GM12878 (cell line): ENCODE measurements around the gene BRI3BP. TPM values are rescaled to one million over a fixed set of nuclear protein-coding genes. Genes with fewer than 3 reads are reported as not detected.

Experiments used
- ATAC-seq: fragments of 200-7000 bp; cut with Tn5 transposase; 3 replicates; pipeline ENCODE4 v1.9.1; 2020; ENCODE audit warnings: mild to moderate bottlenecking, moderate library complexity
- BruUV-seq: library from RNA; stranded (reverse); fragments of 400-500 nt; replicated peaks from 2 replicates; lab custom pipeline; 2021; lab: Mats Ljungman, UMichigan
- CTCF ChIA-PET: fragments of 300-600 bp; sonication (Branson Sonifier 250); formaldehyde crosslinking; extraction: SDS; loops from one replicate; lab custom pipeline; 2021; ENCODE audit warnings: inconsistent platforms; lab: Yijun Ruan, JAX
- POLR2A ChIA-PET: fragments of 350-600 bp; formaldehyde crosslinking; extraction: SDS; loops from one replicate; lab custom pipeline; 2021; ENCODE audit warnings: inconsistent platforms; lab: Charles Lee
- RAD21 ChIA-PET: fragments of 300-600 bp; sonication (Branson Sonifier 250); formaldehyde crosslinking; loops from one replicate; lab custom pipeline; 2023; ENCODE audit warnings: antibody characterized with exemption; ENCODE audit not compliant: unreplicated experiment; lab: Charles Lee
- SMC1A ChIA-PET: fragments of 300-600 bp; sonication (Branson Sonifier 250); formaldehyde crosslinking; loops from one replicate; lab custom pipeline; 2023; ENCODE audit not compliant: unreplicated experiment, uncharacterized antibody; lab: Charles Lee
- DNase-seq: peaks from one replicate; pipeline ENCODE4 v3.0.0-alpha.2; 2011; ENCODE audit warnings: low read depth, low spot score
- FAIRE-seq: peaks from 3 replicates; lab custom pipeline; 2011; peaks lifted over from hg19 to GRCh38; lab: Jason Lieb, UNC
- H2AFZ ChIP-seq: 2 replicates; pipeline ENCODE4 v1.6.0; 2011; ENCODE audit warnings: low read depth, low read length, control low read depth; ENCODE audit not compliant: control insufficient read depth
- H3K27ac ChIP-seq: 2 replicates; pipeline ENCODE4 v1.5.1; 2011; ENCODE audit warnings: control low read depth; ENCODE audit not compliant: control insufficient read depth, insufficient read depth
- H3K27me3 ChIP-seq, 2 experiments: replicated peaks in 1 of 2; 2 replicates each; pipeline versions ENCODE4 v1.6.0 to v1.6.1; 2011; ENCODE audit warnings: low read length in 1 of 2; ENCODE audit not compliant: control insufficient read depth in 2 of 2, insufficient read depth in 2 of 2
- H3K36me3 ChIP-seq, 2 experiments: 2 replicates each; pipeline ENCODE4 v1.5.1; 2011; ENCODE audit warnings: low read length in 1 of 2; ENCODE audit not compliant: control insufficient read depth in 2 of 2, insufficient read depth in 2 of 2
- H3K4me1 ChIP-seq: 2 replicates; pipeline ENCODE4 v1.6.1; 2011; ENCODE audit warnings: mild to moderate bottlenecking, low read length, moderate library complexity, mixed read lengths; ENCODE audit not compliant: control insufficient read depth, insufficient read depth
- H3K4me2 ChIP-seq: 2 replicates; pipeline ENCODE4 v1.6.0; 2011; ENCODE audit warnings: control low read depth; ENCODE audit not compliant: control insufficient read depth, insufficient read depth
- H3K4me3 ChIP-seq: fragments of 200-600 bp; sonication (generic); 2 replicates; pipeline ENCODE4 v1.5.1; 2016
- H3K79me2 ChIP-seq: 2 replicates; pipeline ENCODE4 v1.6.0; 2011; ENCODE audit warnings: low read length; ENCODE audit not compliant: control insufficient read depth, insufficient read depth
- H3K9ac ChIP-seq: 2 replicates; pipeline ENCODE4 v1.8.0; 2011; ENCODE audit warnings: low read length, control low read depth, mixed read lengths; ENCODE audit not compliant: control insufficient read depth, insufficient read depth
- H3K9me3 ChIP-seq: replicated peaks from 3 replicates; pipeline ENCODE4 v1.5.1; 2011; ENCODE audit warnings: mild to moderate bottlenecking, low read length; ENCODE audit not compliant: control insufficient read depth, insufficient read depth
- H4K20me1 ChIP-seq: 2 replicates; pipeline ENCODE4 v1.6.0; 2011; ENCODE audit not compliant: control insufficient read depth, insufficient read depth
- HDAC6 ChIP-seq: fragments of 200-600 bp; sonication (generic); IDR thresholded peaks from one replicate; pipeline ENCODE4 v1.8.0; 2017; ENCODE audit warnings: antibody characterized with exemption; ENCODE audit not compliant: unreplicated experiment
- HSF1 ChIP-seq: fragments of 150-350 bp; IDR thresholded peaks from 2 replicates; pipeline ENCODE4 v1.6.1; 2014; ENCODE audit warnings: mild to moderate bottlenecking, low read depth, low read length
- IRF3 ChIP-seq: fragments of 450-650 bp; IDR thresholded peaks from 2 replicates; pipeline ENCODE4 v1.6.1; 2014; ENCODE audit warnings: mild to moderate bottlenecking
- MTA2 ChIP-seq: fragments of 450-650 bp; IDR thresholded peaks from 2 replicates; pipeline ENCODE4 v1.6.1; 2016; ENCODE audit warnings: low read depth, mild to moderate bottlenecking, moderate library complexity
- NBN ChIP-seq: fragments of 450-650 bp; IDR thresholded peaks from 2 replicates; pipeline ENCODE4 v1.6.1; 2016
- ZNF274 ChIP-seq: IDR thresholded peaks from one replicate; pipeline ENCODE4 v1.8.0; 2011; ENCODE audit not compliant: insufficient read length, insufficient read depth
- WGBS: methylation state at CpG from one replicate; pipeline ENCODE4 v1.1.6; 2016; ENCODE audit warnings: low lambda C conversion rate; ENCODE audit not compliant: insufficient replicate concordance, insufficient coverage; ENCODE audit errors: missing lambda C conversion rate; 5-methylcytosine and 5-hydroxymethylcytosine counted together
- in situ Hi-C: fragments of 300-500 bp; cut with MboI; formaldehyde crosslinking; loops from 9 replicates; pipeline ENCODE4 v1.14.3; 2018; ENCODE audit warnings: mixed read lengths
- intact Hi-C: fragments of 100-400 bp; cut with micrococcal nuclease; formaldehyde crosslinking; loops from one replicate; pipeline ENCODE4 v1.14.2; 2022; ENCODE audit not compliant: unreplicated experiment
- polyA plus RNA-seq, 11 experiments: library from polyadenylated mRNA; depleted of rRNA in 4 of 11; unstranded in 6 of 11; stranded (reverse) in 5 of 11; fragments of >200 nt; fragmentation: Nextera tagmentation in 4 of 11; fragmentation: Illumina TruSeq in 1 of 11; extraction: Ambion mirVana in 4 of 11; extraction: Trizol in 1 of 11; gene quantifications; 1 replicate in 1 of 11; 2 replicates in 10 of 11; pipeline versions ENCODE4 v1.2.1 to v1.2.3, GENCODE V29; 2011 to 2016; ENCODE audit warnings: inconsistent platforms in 2 of 11, missing spikeins in 2 of 11, low read depth in 1 of 11
- total RNA-seq, 4 experiments: library from RNA; depleted of rRNA in 3 of 4; stranded (reverse); fragments of >200 nt in 3 of 4; fragmentation: Illumina TruSeq in 1 of 4; extraction: Trizol in 1 of 4; gene quantifications; 2 replicates each; pipeline versions ENCODE4 v1.2.1 to v1.2.3, GENCODE V29; 2013 to 2021

BRI3BP gene
- total and polyA plus RNA-seq, 10 of the 15 experiments (the other 5 are each of a cell fraction or from before 2014, with no cell fraction given), result 11.5 to 37.0 (median 28.5) TPM

GRCh38 chr12:125033288-125033687 is 39.8 kb downstream of the BRI3BP start:
- POLR2A ChIA-PET, result no interaction called here
- RAD21 ChIA-PET, result no interaction called here
- intact Hi-C loops, result no loop called here
- no peaks in the 10 kb centered on the region for H3K9me3 ChIP-seq
- CTCF ChIA-PET, result no interaction called here
- no peaks in the 10 kb centered on the region for H3K27me3 ChIP-seq
- H3K4me1 ChIP-seq, result no peaks in the 10 kb centered on the region
- no peaks in the 10 kb centered on the region for H4K20me1 ChIP-seq
- no peak overlapping the region for H3K27ac ChIP-seq
- no peak for FAIRE-seq
- WGBS, result 86% methylated on average over 9 of the region's 9 CpGs
- no peak for DNase-seq
- ATAC-seq, result no peak
- H3K9ac ChIP-seq, result no peak overlapping the region
- BruUV-seq, result no TSS peak
- SMC1A ChIA-PET, result no interaction called here
- no peak overlapping the region for H3K4me2 ChIP-seq
- H3K4me3 ChIP-seq, result no peak overlapping the region
- TF ChIP-seq HDAC6 (no peak), IRF3 (no peak), NBN (no peak), HSF1 (no peak), ZNF274 (no peak), MTA2 (no peak)
- peaks cover 0 to 3% of the 10 kb centered on the region in 2 experiments; a peak in 1 of 4 replicates for H3K36me3 ChIP-seq
- no peak overlapping the region for H2AFZ ChIP-seq
- in situ Hi-C loops, result no loop called here
- no peaks in the 10 kb centered on the region for H3K79me2 ChIP-seq
